ENCODE results near the gene DNAJB2. TPM values are rescaled to one million over a fixed set of nuclear protein-coding genes. Genes with fewer than 3 reads are reported as not detected.
"Not testable (repeated sequence)": the region's sequence is repeated elsewhere in the genome, so short reads cannot be mapped to it uniquely, and the experiment has no call there.

Gene DNAJB2
- total RNA-seq, 1 experiment from 2014 or later = 43.1 TPM

DNA sequence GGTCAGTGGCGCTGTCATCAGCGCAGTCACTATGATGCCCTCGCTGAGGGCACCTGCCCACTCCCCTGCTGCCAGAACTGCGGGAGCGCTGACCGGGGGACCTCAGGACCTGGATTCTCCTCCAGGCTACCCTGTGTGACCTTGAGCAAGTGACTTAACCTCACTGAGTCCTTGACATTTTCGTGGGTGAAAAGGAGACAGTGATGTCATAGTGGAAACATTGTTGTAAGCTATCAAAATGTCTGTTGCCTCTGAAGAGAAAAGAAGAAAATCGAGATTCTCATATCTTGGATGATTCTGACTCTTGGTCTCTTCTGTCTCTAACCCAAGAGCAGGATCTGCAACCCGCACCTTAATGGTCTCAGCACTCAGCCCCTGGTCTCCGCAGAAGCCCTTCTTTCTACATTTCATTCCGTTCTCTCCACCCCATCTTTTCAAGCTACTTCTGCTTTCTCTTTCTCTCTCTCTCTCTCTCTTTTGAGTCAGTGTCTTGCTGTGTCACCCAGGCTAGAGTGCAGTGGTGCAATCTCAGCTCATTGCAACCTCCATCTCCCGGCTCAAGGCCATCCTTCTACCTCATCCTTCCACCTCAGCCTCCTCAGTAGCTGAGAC lies 24.5 kb upstream of the DNAJB2 start:
- DNase-seq (ENCODE audit: low spot score) = no peak

GRCh38 chr2:219258942-219259341 lies 20.2 kb upstream of the DNAJB2 start:
- not testable (repeated sequence) for DNase-seq (ENCODE audit: low spot score)

DNA sequence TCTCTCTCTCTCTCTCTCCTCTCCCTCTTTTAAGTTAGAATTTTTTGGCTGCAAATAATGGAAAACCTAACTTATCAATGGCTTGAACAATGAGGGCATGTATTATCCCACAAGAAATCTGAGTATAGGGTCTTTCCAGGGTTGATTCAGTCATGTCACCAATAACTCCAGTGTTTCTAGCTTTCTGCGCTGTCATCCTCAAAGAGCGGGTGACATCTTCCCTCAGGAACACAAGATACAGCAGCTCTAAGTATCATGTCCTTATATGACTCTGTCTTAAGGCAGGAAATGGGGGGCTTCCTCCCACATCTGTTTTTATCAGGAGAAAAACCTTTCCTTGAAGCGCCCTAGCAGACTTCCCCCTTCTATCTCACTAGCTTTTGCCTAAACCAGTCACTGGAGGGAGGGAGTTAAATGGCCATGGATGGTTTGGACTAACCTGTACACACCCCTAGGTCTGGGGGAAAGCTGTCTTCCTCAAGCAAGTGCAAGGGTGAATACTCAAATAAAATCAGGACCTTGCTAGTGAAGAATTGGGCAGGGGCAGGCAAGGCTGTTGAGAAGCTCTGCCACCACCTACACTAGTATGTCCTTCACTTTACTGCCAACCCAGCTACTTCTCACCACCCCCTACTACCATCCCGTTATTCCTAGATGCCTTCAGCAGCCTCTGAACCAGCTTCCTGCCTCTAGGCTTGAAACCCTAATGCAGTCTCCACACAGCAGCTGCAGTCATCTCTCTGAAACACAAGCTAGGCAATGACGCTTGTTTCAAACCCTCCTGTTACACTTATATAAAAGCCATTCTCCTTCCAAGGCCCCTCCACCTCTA lies 17.9 kb upstream of the DNAJB2 start:
- no peak for DNase-seq (ENCODE audit: low spot score)

- DNase-seq (ENCODE audit: low spot score) = no peak
Observed at GRCh38 chr2:219266232-219266631, 12.9 kb upstream of the DNAJB2 start.

DNA sequence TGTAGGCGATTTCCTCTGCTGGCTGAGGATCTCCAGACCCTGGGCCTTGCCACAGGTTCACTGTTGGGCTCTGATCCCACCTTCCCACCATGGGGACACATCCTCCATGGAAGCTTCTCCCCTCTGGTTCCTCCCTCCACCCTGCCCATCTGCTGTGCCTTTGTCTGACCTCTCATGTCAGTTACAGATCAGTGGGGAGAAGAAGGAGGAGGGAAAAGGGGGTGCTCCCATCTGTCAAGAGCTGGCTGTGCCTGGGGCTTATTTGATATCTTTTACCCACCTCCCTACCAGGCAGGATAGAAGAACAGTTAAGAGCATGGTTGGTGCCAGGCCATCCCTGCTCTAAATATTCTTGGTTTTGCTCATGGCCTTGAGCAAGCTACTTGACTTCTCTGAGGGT lies 12.3 kb upstream of the DNAJB2 start:
- DNase-seq (ENCODE audit: low spot score) = no peak

DNA sequence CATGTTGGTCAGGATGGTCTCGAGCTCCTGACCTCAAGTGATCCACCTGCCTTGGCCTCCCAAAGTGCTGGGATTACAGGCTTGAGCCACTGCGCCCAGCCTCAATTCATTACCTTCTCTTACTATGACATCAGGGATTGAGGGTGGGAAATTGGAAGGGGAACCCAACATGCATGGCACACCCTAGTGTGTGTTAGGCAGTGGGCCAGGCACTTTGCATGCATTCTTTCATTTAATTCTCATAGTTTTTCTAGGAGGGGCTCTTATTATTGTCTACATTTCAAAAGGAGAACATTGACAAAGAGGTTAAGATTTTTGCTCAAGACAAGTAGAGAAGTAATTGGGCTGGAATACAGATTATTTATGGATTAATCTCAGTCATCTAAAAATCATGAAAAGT lies 10.9 kb upstream of the DNAJB2 start:
- no peak for DNase-seq (ENCODE audit: low spot score)

GRCh38 chr2:219269362-219270054 lies 9.7 kb upstream of the DNAJB2 start:
- peak; percentile 52 for DNase-seq (ENCODE audit: low spot score)

- no peak for DNase-seq (ENCODE audit: low spot score)
Observed at GRCh38 chr2:219270055-219270372, 9.2 kb upstream of the DNAJB2 start.

GRCh38 chr2:219271021-219271420 lies 8.1 kb upstream of the DNAJB2 start:
- DNase-seq (ENCODE audit: low spot score) = no peak

- DNase-seq (ENCODE audit: low spot score) = no peak
Observed at GRCh38 chr2:219272356-219272755, 6.8 kb upstream of the DNAJB2 start.

GRCh38 chr2:219272995-219273394 lies 6.2 kb upstream of the DNAJB2 start:
- no peak for DNase-seq (ENCODE audit: low spot score)

DNA sequence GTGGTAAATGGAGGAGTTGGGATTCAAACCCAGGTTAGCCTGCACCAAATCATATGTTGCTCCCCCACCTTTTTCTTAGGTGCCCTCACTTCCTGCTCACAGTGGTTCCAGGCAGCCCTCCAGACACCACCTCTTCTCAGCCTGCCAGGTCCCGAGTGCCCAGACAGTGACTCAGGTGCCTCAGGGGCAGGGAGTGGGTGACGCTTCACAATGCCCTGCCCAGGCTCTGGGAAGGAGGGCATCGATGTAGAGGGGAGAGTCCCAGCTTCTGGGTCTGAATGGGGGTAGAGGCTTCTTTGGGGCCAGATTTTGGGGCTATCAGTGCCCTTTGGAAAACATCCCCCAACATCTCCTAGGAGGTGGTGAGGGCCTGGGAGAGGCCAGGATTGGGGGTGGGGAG lies 5.2 kb upstream of the DNAJB2 start:
- no peak for DNase-seq (ENCODE audit: low spot score)

GRCh38 chr2:219274361-219274921 lies 4.7 kb upstream of the DNAJB2 start:
- no peak for DNase-seq (ENCODE audit: low spot score)

GRCh38 chr2:219277703-219278654 lies 1.2 kb upstream of the DNAJB2 start:
- peak; percentile 86 for DNase-seq (ENCODE audit: low spot score)

- no peak for DNase-seq (ENCODE audit: low spot score)
Observed at GRCh38 chr2:219278655-219279150, 463 bp upstream of the DNAJB2 start.

GRCh38 chr2:219279916-219280516 lies 850 bp downstream of the DNAJB2 start:
- DNase-seq (ENCODE audit: low spot score) = no peak

DNA sequence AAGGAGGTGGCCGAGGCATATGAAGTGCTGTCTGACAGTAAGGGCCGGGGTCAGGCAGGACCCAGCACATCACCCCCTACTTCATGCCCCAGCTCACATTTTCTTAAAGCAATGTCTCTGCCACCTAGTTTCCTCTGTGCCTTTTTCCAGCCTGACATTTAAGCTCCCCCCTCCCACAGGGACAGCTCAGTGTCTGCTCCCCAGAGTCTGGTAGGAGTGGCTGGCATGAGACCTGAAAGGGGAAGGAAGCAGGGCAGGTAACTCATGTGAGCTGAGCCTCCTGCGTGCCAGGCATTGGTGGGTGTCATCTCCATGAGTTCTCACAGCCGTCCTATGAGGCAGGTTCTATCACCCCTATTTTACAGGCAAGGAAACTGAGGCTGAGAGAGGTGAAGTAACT lies 1.5 kb downstream of the DNAJB2 start:
- DNase-seq (ENCODE audit: low spot score) = no peak

GRCh38 chr2:219281588-219281987 lies 2.4 kb downstream of the DNAJB2 start:
- DNase-seq (ENCODE audit: low spot score) = peak; percentile 27

DNA sequence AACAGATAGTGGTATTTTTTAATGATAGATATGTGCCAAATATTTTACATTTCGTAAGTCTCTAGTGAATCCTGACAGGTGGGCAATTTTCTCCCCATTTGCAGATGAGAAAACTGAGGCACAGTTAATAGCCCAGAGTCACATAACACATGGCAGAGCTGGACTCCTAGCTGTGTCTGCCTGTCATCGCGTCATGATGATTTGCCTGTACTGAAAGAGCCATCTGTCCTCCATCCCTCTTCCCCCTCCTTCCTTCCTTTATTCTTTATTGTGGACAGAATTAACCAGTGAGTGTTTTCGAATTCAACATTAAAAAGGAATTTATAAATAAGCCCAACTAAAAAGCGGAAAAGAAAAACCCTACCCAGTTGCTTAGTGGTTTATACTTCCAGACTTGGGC lies 3.2 kb downstream of the DNAJB2 start:
- DNase-seq (ENCODE audit: low spot score) = no peak

DNA sequence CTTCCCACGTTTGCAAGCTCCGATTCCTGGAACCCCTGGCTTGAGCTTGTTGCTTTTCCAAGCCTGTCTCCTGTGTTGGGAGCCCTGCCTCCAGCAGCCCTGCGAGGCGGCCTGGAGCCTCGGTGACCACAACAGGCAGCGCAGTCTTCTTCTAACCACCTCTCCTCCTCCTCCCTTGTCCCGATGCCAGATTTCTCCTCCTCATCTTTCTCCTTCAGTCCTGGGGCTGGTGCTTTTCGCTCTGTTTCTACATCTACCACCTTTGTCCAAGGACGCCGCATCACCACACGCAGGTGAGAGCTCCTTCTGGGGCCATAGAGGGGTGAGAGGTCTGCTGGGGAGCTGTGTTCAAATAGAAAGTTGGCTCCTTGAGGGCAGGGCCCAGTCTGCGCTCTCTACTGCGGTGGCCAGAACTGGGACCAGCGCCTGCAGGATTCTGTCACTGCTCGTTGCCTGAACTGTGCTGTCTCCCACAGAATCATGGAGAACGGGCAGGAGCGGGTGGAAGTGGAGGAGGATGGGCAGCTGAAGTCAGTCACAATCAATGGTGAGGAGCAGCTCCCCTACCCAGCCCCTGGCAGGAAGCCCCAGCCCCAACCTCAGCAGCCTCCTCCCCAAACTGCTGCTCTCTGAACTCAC lies 3.9 kb downstream of the DNAJB2 start:
- DNase-seq (ENCODE audit: low spot score) = no peak

All from HT-29 (cell line).